HCT116 (cell line): ENCODE data around the gene ZNF628. TPM values are rescaled to one million over a fixed set of nuclear protein-coding genes. Genes with fewer than 3 reads are reported as not detected.

Experiments
- ATAC-seq: fragments of 200-7000 bp; cut with Tn5 transposase; 2 replicates; pipeline ENCODE4 v1.9.1; 2020; ENCODE audit warnings: mild to moderate bottlenecking, moderate library complexity
- BruUV-seq: library from RNA; stranded (reverse); fragments of 400-500 nt; replicated peaks from 2 replicates; lab custom pipeline; 2021; lab: Mats Ljungman, UMichigan
- CTCF ChIA-PET: fragments of 300-600 bp; sonication (Branson Sonifier 250); formaldehyde crosslinking; loops from one replicate; lab custom pipeline; 2021; ENCODE audit warnings: antibody characterized with exemption; lab: Charles Lee
- POLR2A ChIA-PET: fragments of 300-600, 350-600 bp; sonication (Branson Sonifier 250); formaldehyde crosslinking; loops from one replicate; lab custom pipeline; 2021; ENCODE audit warnings: antibody characterized with exemption; lab: Charles Lee
- RAD21 ChIA-PET, 2 experiments: fragments of 300-600 bp; sonication (Branson Sonifier 250); formaldehyde crosslinking; loops; one replicate each; lab custom pipeline; 2023; ENCODE audit warnings: low total read pairs in 2 of 2; ENCODE audit not compliant: uncharacterized antibody in 2 of 2, unreplicated experiment in 2 of 2, low non-redundant PET in 1 of 2; lab: Charles Lee
- DNase-seq: peaks from one replicate; pipeline ENCODE4 v3.0.0-alpha.2; 2010; ENCODE audit warnings: low read depth, low spot score
- H2AFZ ChIP-seq: fragments of 200-600 bp; shearing (Covaris generic), sonication (generic); 2 replicates; pipeline ENCODE4 v1.6.1; 2017; ENCODE audit warnings: low read depth, mixed run types, mixed read lengths, antibody characterized with exemption, low read length; ENCODE audit not compliant: poor library complexity, severe bottlenecking
- H3K27ac ChIP-seq: 2 replicates; pipeline ENCODE4 v1.5.1; 2012; ENCODE audit warnings: low read depth, low read length
- H3K27me3 ChIP-seq: fragments of 200-600 bp; sonication (generic); 2 replicates; pipeline ENCODE4 v1.6.1; 2016; ENCODE audit warnings: mixed run types, low read length, mixed read lengths; ENCODE audit not compliant: insufficient read depth
- H3K36me3 ChIP-seq, 2 experiments: fragments of 200-500 bp in 1 of 2; fragments of 200-600 bp in 1 of 2; sonication (Bioruptor generic) in 1 of 2; sonication (generic) in 1 of 2; 2 replicates each; pipeline versions ENCODE4 v1.5.1 to v1.6.1; 2014 to 2016; ENCODE audit warnings: low read length in 2 of 2, inconsistent platforms in 1 of 2, mixed read lengths in 1 of 2, mixed run types in 1 of 2; ENCODE audit not compliant: insufficient read depth in 2 of 2, control insufficient read depth in 1 of 2
- H3K4me1 ChIP-seq, 2 experiments: fragments of 200-600 bp in 1 of 2; sonication (generic) in 1 of 2; 2 replicates each; pipeline versions ENCODE4 v1.5.1 to v1.6.1; 2012 to 2017; ENCODE audit warnings: low read length in 2 of 2, inconsistent platforms in 1 of 2, mild to moderate bottlenecking in 1 of 2, mixed read lengths in 1 of 2, mixed run types in 1 of 2, moderate library complexity in 1 of 2; ENCODE audit not compliant: insufficient read depth in 2 of 2, control insufficient read depth in 1 of 2
- H3K4me2 ChIP-seq: fragments of 200-600 bp; sonication (generic); 2 replicates; pipeline ENCODE4 v1.6.1; 2017; ENCODE audit warnings: mixed run types, low read length, mixed read lengths
- H3K4me3 ChIP-seq, 2 experiments: fragments of 200-600 bp in 1 of 2; sonication (generic) in 1 of 2; replicated peaks in 1 of 2; 2 replicates each; pipeline ENCODE4 v1.5.1; 2011 to 2016; ENCODE audit warnings: low read length in 2 of 2, control low read depth in 1 of 2, low read depth in 1 of 2, mild to moderate bottlenecking in 1 of 2, mixed read lengths in 1 of 2, mixed run types in 1 of 2
- H3K79me2 ChIP-seq: fragments of 200-600 bp; sonication (generic); 2 replicates; pipeline ENCODE4 v1.6.1; 2017; ENCODE audit warnings: mild to moderate bottlenecking, mixed run types, low read length, moderate library complexity, mixed read lengths; ENCODE audit not compliant: insufficient read depth
- H3K9ac ChIP-seq: fragments of 200-600 bp; sonication (generic); 2 replicates; pipeline ENCODE4 v1.6.1; 2016; ENCODE audit warnings: low read length, mixed read lengths
- H3K9me2 ChIP-seq: fragments of 200-600 bp; sonication (generic), shearing (Covaris generic); 2 replicates; pipeline ENCODE4 v1.6.1; 2017; ENCODE audit warnings: mixed run types, mild to moderate bottlenecking, moderate library complexity; ENCODE audit not compliant: insufficient read depth
- H3K9me3 ChIP-seq, 2 experiments: fragments of 200-500 bp in 1 of 2; fragments of 200-600 bp in 1 of 2; sonication (Bioruptor generic) in 1 of 2; sonication (generic) in 1 of 2; 2 replicates each; pipeline ENCODE4 v1.6.1; 2014 to 2017; ENCODE audit warnings: low read length in 2 of 2, mixed read lengths in 2 of 2, inconsistent platforms in 1 of 2, low read depth in 1 of 2, mild to moderate bottlenecking in 1 of 2, mixed run types in 1 of 2, moderate library complexity in 1 of 2; ENCODE audit not compliant: control insufficient read depth in 1 of 2, insufficient read depth in 1 of 2
- H4K20me1 ChIP-seq: fragments of 200-600 bp; sonication (generic), shearing (Covaris generic); 2 replicates; pipeline ENCODE4 v1.6.1; 2017; ENCODE audit warnings: mixed run types, mild to moderate bottlenecking, moderate library complexity; ENCODE audit not compliant: insufficient read depth
- ATF3 ChIP-seq: IDR thresholded peaks from 2 replicates; pipeline ENCODE4 v1.6.1; 2012
- CBX3 ChIP-seq: IDR thresholded peaks from 2 replicates; pipeline ENCODE4 v1.6.1; 2012; ENCODE audit warnings: low read depth
- CTCF ChIP-seq, 3 experiments: fragments of 200-600 bp in 1 of 3; sonication (generic) in 1 of 3; IDR thresholded peaks in 2 of 3; conservative IDR thresholded peaks in 1 of 3; 2 replicates each; pipeline ENCODE4 v1.5.1; 2012 to 2017; ENCODE audit warnings: low read depth in 2 of 3, low read length in 2 of 3, antibody characterized with exemption in 1 of 3, borderline replicate concordance in 1 of 3, control low read depth in 1 of 3, mild to moderate bottlenecking in 1 of 3, mixed read lengths in 1 of 3, mixed run types in 1 of 3, moderate library complexity in 1 of 3; ENCODE audit not compliant: insufficient read depth in 1 of 3
- ELF1 ChIP-seq: IDR thresholded peaks from 2 replicates; pipeline ENCODE4 v1.6.1; 2012; ENCODE audit warnings: low read depth, borderline replicate concordance
- MAX ChIP-seq: IDR thresholded peaks from 2 replicates; pipeline ENCODE4 v1.6.1; 2012
- POLR2AphosphoS5 ChIP-seq: IDR thresholded peaks from 2 replicates; pipeline ENCODE4 v1.6.1; 2011; ENCODE audit warnings: mild to moderate bottlenecking, low read depth, low read length, moderate library complexity
- RAD21 ChIP-seq: IDR thresholded peaks from 2 replicates; pipeline ENCODE4 v1.6.1; 2012; ENCODE audit warnings: low read depth, mild to moderate bottlenecking
- REST ChIP-seq: IDR thresholded peaks from 2 replicates; pipeline ENCODE4 v1.6.1; 2012; ENCODE audit warnings: low read depth
- SP1 ChIP-seq: IDR thresholded peaks from 2 replicates; pipeline ENCODE4 v1.6.1; 2012; ENCODE audit warnings: low read depth
- TCF7L2 ChIP-seq: IDR thresholded peaks from 2 replicates; pipeline ENCODE4 v1.7.0; 2011; ENCODE audit warnings: borderline replicate concordance, inconsistent platforms; ENCODE audit not compliant: insufficient read depth, insufficient read length; ENCODE audit errors: extremely low read depth
- intact Hi-C: fragments of 100-400 bp; cut with micrococcal nuclease; formaldehyde crosslinking; loops from 2 replicates; pipeline ENCODE4 v1.10.0; 2022
- total RNA-seq: library from RNA; stranded (reverse); gene quantifications from one replicate; pipeline ENCODE4 v1.2.1, GENCODE V29; 2021; ENCODE audit not compliant: unreplicated experiment

Gene ZNF628
- total RNA-seq, 1 experiment from 2014 or later, result 14.9 TPM

- Histone ChIP-seq H3K9ac (peak overlapping the region; percentile 67), H3K27me3 (no peaks in the 10 kb centered on the region), H3K4me1 (peaks cover 4 to 8% of the 10 kb centered on the region in 2 experiments; a peak in 3 of 4 replicates), H3K9me3 (no peaks in the 10 kb centered on the region), H3K36me3 (no peaks in the 10 kb centered on the region), H3K4me3 (peak overlapping the region; percentile 44 to 57), H3K79me2 (no peaks in the 10 kb centered on the region), H4K20me1 (no peaks in the 10 kb centered on the region), H3K4me2 (peak overlapping the region; percentile 86), H3K9me2 (no peaks in the 10 kb centered on the region), H2AFZ (peak overlapping the region; percentile 74), H3K27ac (peak overlapping the region; percentile 50; the same call in 1 of the 2 replicates)
- RAD21 ChIA-PET, result interaction anchor here (0.8 to 1.3 kb wide), 3 partner anchors 89 to 115 kb away, joined by 3 to 4 read pairs (median 4); no protein-coding TSS in a partner anchor
- CTCF ChIA-PET, result interaction anchor here (1.2 to 2.1 kb wide), 3 partner anchors 89 to 115 kb away, joined by 4 to 20 read pairs (median 8); partner anchors contain the start of genes ZNF784 and ZNF865
- TF ChIP-seq RAD21 (peak; percentile 100), CBX3 (no peak), REST (no peak), SP1 (peak; percentile 76), ATF3 (no peak), CTCF (IDR thresholded peaks at IDR 0.05 in 2 of 3, conservative IDR thresholded peaks at IDR 0.05 in 1 of 3; ENCODE audit: borderline replicate concordance in 1 of 3, insufficient read depth in 1 of 3, low read depth in 2 of 3, low read length in 2 of 3) (peak; percentile 79 to 96 (median 90)), MAX (peak; percentile 39; the same call in 1 of the 2 replicates), TCF7L2 (no peak), ELF1 (no peak), POLR2AphosphoS5 (peak; percentile 54; the same call in 1 of the 2 replicates)
- DNase-seq (peak; percentile 87), ATAC-seq (peak; percentile 99)
- intact Hi-C loops, result loop anchor here (1.0 kb wide), 2 partner anchors 89 to 114 kb away; no protein-coding TSS in a partner anchor
- POLR2A ChIA-PET, result no interaction called here
- BruUV-seq, result no TSS peak
Measured at GRCh38 chr19:55516878-55517620, 40.6 kb downstream of the ZNF628 start.
